Adrenal gland (tissue), 5 donors: ENCODE results near the gene CAPN13.

Experiments
- POLR2A ChIP-seq, 2 donors: fragments of 450-650 bp; IDR thresholded peaks; one replicate each; pipeline ENCODE4 v1.6.1; 2017; ENCODE audit warnings: antibody characterized with exemption in 2 of 2, mild to moderate bottlenecking in 2 of 2, moderate library complexity in 1 of 2
- TF ChIP-seq, protein P1 (sequence below), 6 experiments: fragments of 450-650 bp in 4 of 6; fragments of 200-600 bp in 2 of 6; sonication (generic) in 1 of 6; IDR thresholded peaks; 1 replicate in 5 of 6; 2 replicates in 1 of 6; pipeline versions ENCODE4 v1.5.1 to v1.8.0; 2016 to 2021; ENCODE audit warnings: antibody characterized with exemption in 6 of 6, mild to moderate bottlenecking in 2 of 6, moderate library complexity in 1 of 6
- donor health status: DM: no; HTN: no; CAD: no.

DNA sequence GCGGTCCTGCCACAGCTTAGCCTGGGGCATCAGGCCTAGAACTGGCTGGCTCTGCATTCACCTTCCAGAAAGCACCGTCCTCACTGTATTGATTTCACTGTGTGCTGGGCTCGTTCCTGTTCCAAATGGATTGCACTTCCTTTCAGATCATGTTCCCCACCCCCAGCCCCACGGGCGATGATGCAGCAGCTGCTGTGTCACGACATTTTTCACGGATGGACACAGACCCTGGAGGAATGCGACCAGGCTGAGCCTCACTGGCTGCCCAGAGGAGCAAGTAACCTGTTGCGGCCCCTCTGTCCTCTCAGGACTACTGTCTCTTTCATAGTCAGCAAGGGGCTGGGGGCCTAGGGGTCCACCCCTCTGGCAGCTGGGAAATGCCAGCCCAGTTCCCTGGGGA lies 50.3 kb downstream of the CAPN13 start:
- TF ChIP-seq, protein P1, sequence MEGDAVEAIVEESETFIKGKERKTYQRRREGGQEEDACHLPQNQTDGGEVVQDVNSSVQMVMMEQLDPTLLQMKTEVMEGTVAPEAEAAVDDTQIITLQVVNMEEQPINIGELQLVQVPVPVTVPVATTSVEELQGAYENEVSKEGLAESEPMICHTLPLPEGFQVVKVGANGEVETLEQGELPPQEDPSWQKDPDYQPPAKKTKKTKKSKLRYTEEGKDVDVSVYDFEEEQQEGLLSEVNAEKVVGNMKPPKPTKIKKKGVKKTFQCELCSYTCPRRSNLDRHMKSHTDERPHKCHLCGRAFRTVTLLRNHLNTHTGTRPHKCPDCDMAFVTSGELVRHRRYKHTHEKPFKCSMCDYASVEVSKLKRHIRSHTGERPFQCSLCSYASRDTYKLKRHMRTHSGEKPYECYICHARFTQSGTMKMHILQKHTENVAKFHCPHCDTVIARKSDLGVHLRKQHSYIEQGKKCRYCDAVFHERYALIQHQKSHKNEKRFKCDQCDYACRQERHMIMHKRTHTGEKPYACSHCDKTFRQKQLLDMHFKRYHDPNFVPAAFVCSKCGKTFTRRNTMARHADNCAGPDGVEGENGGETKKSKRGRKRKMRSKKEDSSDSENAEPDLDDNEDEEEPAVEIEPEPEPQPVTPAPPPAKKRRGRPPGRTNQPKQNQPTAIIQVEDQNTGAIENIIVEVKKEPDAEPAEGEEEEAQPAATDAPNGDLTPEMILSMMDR (IDR thresholded peaks at IDR 0.05) = no peak
- no peak for TF ChIP-seq POLR2A (IDR thresholded peaks at IDR 0.05)
